Retinal pigment epithelial cell (primary cell): ENCODE data around the gene POLA1.

Experiments used
- DNase-seq: peaks from one replicate; pipeline ENCODE4 v3.0.0-alpha.2; 2010; ENCODE audit warnings: low read depth
- H3K4me3 ChIP-seq: 2 replicates; pipeline ENCODE4 v1.5.1; 2011; ENCODE audit warnings: mild to moderate bottlenecking, low read length, control low read depth, moderate library complexity
- CTCF ChIP-seq: conservative IDR thresholded peaks from 2 replicates; pipeline ENCODE4 v1.5.1; 2011; ENCODE audit warnings: low read depth, low read length, control low read depth, inconsistent platforms

The POLA1 gene

GRCh38 chrX:24657671-24658386, 35.9 kb upstream of the POLA1 start:
- no peak for DNase-seq
- TF ChIP-seq CTCF = no peak
- H3K4me3 ChIP-seq = no peak overlapping the region

DNA sequence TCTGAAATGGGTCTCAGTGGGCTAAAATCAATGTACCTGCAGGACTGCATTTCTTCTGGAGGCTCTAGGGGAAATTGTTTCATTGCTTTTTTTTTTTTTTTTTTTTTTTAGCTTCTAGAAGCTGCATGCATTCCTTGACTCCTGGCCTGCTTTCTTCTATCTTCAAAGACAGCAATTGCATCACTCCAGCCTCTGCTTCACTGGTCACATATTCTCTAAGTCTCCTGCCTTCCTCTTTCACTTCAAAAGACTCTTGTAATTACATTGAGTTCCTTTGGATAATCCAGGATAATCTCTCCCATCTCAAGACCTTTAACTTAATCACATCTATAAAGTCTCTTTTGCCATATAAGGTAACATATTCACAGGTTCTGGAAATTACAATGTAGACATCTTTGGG, 35.3 kb upstream of the POLA1 start:
- TF ChIP-seq CTCF = no peak

GRCh38 chrX:24659106-24659505, 34.6 kb upstream of the POLA1 start:
- no peak for DNase-seq
- no peak overlapping the region for H3K4me3 ChIP-seq
- no peak for TF ChIP-seq CTCF

More for the DNA sequence above, 35.3 kb upstream of the POLA1 start:
- no peak for DNase-seq
- H3K4me3 ChIP-seq = no peak overlapping the region

DNA sequence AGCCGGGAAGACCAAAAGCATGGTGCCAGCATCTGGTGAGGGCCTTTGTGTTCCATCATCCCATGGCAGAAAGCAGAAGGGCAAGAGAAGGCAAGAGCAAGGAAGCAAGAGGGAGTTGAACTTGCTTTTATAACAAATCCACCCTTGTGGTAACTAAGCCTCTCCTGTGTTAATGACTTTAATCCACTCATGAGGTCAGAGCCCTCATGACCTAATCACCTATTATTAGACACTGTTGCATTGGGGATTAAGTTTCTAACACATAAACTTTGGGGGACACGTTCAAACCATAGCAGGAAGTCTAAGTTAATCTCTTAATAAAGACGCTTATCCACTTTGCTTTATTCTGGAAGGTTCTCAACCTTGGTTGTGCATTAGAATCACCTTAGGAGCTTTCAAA, 34.1 kb upstream of the POLA1 start:
- no peak overlapping the region for H3K4me3 ChIP-seq
- no peak for TF ChIP-seq CTCF
- peak; percentile 51 for DNase-seq

- no peak overlapping the region for H3K4me3 ChIP-seq
- DNase-seq = no peak
- TF ChIP-seq CTCF = no peak
Observed at GRCh38 chrX:24661292-24661691, 32.4 kb upstream of the POLA1 start.

- no peak for TF ChIP-seq CTCF
- no peak for DNase-seq
Observed at GRCh38 chrX:24662352-24662751, 31.4 kb upstream of the POLA1 start.

DNA sequence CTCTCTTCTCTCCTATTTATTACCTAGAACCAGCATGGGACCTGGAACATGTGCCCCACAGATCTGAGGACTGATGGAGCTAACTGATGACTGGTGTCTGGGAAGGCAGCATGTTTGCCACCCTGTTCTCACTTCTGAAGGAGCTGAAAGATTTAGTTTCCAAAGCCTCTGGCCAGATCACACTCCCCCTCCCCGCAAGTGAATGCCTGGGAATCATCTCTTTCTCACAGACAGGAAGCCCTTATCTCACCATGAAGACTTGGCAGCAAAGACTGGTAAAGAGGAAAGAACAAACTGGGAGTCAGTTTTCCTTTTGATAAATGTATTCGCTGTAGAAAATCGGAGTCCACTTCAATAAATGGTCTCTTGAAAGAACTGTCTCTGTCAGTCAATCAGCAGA, 25.6 kb upstream of the POLA1 start:
- DNase-seq = no peak
- H3K4me3 ChIP-seq = no peak overlapping the region

More at GRCh38 chrX:24662352-24662751, 31.4 kb upstream of the POLA1 start:
- no peak overlapping the region for H3K4me3 ChIP-seq

More for the DNA sequence above, 25.6 kb upstream of the POLA1 start:
- no peak for TF ChIP-seq CTCF
